Breast epithelium (tissue), 4 donors: ENCODE results near the gene IL11. TPM values are rescaled to one million over a fixed set of nuclear protein-coding genes. Genes with fewer than 3 reads are reported as not detected.
"Not testable (repeated sequence)": the region's sequence is repeated elsewhere in the genome, so short reads cannot be mapped to it uniquely, and the experiment has no call there.

Experiments
- DNase-seq, 2 donors: peaks; one replicate each; pipeline ENCODE4 v3.0.0-alpha.2; 2019; ENCODE audit warnings: low spot score in 2 of 2
- H3K27ac ChIP-seq, 2 donors: fragments of 200-600 bp; sonication (generic) in 1 of 2; one replicate each; pipeline ENCODE4 v1.5.1; 2016 to 2019; ENCODE audit warnings: mild to moderate bottlenecking in 1 of 2
- H3K27me3 ChIP-seq, 2 donors: fragments of 200-600 bp; sonication (generic) in 1 of 2; one replicate each; pipeline versions ENCODE4 v1.5.1 to v1.6.0; 2017 to 2019; ENCODE audit warnings: control low read depth in 1 of 2, mild to moderate bottlenecking in 1 of 2
- H3K36me3 ChIP-seq: fragments of 200-600 bp; one replicate; pipeline ENCODE4 v1.5.1; 2019
- H3K4me1 ChIP-seq, 2 donors: fragments of 200-600 bp; sonication (generic); one replicate each; pipeline ENCODE4 v1.5.1; 2016 to 2019; ENCODE audit warnings: control low read depth in 1 of 2
- H3K4me3 ChIP-seq, 3 donors: fragments of 200-600 bp; sonication (generic); 1 replicate in 2 of 3; 2 replicates in 1 of 3; pipeline ENCODE4 v1.5.1; 2016 to 2019; ENCODE audit warnings: mild to moderate bottlenecking in 3 of 3, moderate library complexity in 2 of 3
- H3K9me3 ChIP-seq, 2 donors: fragments of 200-600 bp; sonication (generic) in 1 of 2; one replicate each; pipeline ENCODE4 v1.5.1; 2016 to 2019; ENCODE audit warnings: control low read depth in 1 of 2
- POLR2A ChIP-seq: fragments of 450-650 bp; IDR thresholded peaks from one replicate; pipeline ENCODE4 v1.6.1; 2016; ENCODE audit warnings: antibody characterized with exemption, mild to moderate bottlenecking, moderate library complexity
- POLR2AphosphoS5 ChIP-seq, 3 donors: sonication (generic); formaldehyde crosslinking; IDR thresholded peaks; one replicate each; pipeline ENCODE4 v1.6.1; 2017; ENCODE audit warnings: antibody characterized with exemption in 3 of 3
- intact Hi-C: fragments of 100-400 bp; cut with DNase I; formaldehyde crosslinking; loops from one replicate; pipeline ENCODE4 v1.15.1; 2023; ENCODE audit warnings: low total_unique reads
- total RNA-seq, 3 donors: library from RNA; depleted of rRNA; stranded (reverse); fragments of >200 nt; gene quantifications; one replicate each; pipeline ENCODE4 v1.1.0, GENCODE V29; 2016
- TF ChIP-seq, protein P1 (sequence below), 3 donors: fragments of 450-650 bp; IDR thresholded peaks; one replicate each; pipeline ENCODE4 v1.5.1; 2016 to 2017; ENCODE audit warnings: antibody characterized with exemption in 3 of 3, mild to moderate bottlenecking in 3 of 3, moderate library complexity in 3 of 3

IL11 gene
- 1 to 10 TPM in 1 of 3 donors, under 1 TPM in 1, not detected in 1; 0.29 to 1.3 TPM for total RNA-seq

DNA sequence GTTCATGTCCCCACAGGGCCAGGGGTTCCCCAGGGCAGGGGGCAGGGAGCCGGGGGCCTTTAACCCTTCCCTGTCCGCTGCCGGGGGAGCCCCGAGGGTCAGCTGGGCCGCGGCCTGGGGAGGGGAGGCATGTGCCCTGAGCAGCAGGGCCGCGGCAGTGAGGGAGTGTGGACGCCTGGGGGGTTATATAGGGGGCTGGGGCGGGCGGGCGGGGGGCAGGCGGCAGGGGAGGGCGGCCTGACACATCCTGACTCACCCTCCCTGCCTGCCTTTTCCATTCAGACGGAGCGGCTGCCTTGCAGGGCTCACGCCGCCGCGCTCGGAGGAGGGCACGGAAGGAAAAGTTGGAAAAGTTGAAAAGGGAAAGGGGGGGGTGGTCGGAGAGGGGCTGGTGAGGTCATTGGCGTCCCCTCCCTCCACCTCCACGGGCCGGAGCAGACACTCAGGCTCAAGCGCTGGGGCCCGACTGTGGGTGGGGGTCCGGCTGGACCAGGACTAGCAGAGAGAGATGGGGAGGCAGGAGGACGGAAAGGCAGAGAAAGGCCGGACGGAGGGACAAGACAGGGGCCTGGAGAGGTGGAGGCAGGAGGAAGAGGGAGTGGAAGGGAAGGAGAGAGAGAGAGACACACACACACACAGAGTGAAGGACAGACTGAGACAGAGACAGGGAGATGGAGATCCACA is at the start of gene IL11:
Gene IL11, minus strand, starts transcription at position 159 of the 684 bp plus-strand sequence. Its CDS starts 153 bp downstream, at position 6.
- no peaks in the 10 kb centered on the region for H3K36me3 ChIP-seq
- H3K4me3 ChIP-seq, result peak within 1 kb of the TSS; percentile 9 to 64 (median 45)
- H3K4me1 ChIP-seq, result peaks cover 4 to 6% of the 10 kb centered on the region in 2 donors
- peaks cover 16 to 62% of the 10 kb centered on the region in 2 donors for H3K27me3 ChIP-seq
- no peak for TF ChIP-seq POLR2A
- TF ChIP-seq, protein P1, sequence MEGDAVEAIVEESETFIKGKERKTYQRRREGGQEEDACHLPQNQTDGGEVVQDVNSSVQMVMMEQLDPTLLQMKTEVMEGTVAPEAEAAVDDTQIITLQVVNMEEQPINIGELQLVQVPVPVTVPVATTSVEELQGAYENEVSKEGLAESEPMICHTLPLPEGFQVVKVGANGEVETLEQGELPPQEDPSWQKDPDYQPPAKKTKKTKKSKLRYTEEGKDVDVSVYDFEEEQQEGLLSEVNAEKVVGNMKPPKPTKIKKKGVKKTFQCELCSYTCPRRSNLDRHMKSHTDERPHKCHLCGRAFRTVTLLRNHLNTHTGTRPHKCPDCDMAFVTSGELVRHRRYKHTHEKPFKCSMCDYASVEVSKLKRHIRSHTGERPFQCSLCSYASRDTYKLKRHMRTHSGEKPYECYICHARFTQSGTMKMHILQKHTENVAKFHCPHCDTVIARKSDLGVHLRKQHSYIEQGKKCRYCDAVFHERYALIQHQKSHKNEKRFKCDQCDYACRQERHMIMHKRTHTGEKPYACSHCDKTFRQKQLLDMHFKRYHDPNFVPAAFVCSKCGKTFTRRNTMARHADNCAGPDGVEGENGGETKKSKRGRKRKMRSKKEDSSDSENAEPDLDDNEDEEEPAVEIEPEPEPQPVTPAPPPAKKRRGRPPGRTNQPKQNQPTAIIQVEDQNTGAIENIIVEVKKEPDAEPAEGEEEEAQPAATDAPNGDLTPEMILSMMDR (IDR thresholded peaks at IDR 0.05), result no peak
- no peak for TF ChIP-seq POLR2AphosphoS5 (IDR thresholded peaks at IDR 0.05)
- no peaks in the 10 kb centered on the region for H3K9me3 ChIP-seq
- intact Hi-C loops, result no loop called here
- peak within 1 kb of the TSS in 1 of 2 donors; percentile 2 for H3K27ac ChIP-seq
- no peak for DNase-seq

DNA sequence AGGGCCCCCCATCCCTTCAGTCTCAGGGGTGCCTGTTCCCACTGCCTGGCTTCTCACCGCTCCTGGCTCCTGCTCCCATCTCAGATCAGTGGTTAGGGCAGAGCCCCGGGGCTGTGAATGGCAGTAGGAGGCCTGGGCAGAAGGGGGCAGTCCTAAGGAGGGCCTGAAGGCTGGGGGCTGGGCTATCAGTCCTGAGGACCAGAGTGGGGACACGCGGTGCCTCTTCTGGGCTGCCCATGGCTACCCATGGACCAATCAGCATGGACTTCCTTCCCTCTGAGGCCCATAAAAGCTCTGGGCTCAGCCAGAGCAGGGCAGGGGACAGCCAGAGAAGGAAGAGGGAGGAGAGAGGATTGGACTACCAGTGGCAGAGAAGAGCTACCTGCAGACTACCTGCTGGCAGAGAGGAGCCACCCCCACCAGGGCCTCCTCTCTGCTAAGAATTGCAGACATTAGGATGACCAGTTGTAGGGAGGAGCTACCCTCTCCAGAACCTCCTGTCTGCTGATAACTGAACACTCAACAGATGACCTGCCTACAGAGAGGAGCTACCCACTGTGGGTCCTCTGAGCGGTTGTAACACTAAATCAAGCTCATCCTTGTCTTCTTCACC is 49.5 kb upstream of the IL11 start:
- Histone ChIP-seq H3K4me1 (no peaks in the 10 kb centered on the region), H3K27ac (no peak overlapping the region), H3K36me3 (no peaks in the 10 kb centered on the region), H3K27me3 (peaks cover 0 to 15% of the 10 kb centered on the region in 2 donors), H3K9me3 (no peaks in the 10 kb centered on the region), H3K4me3 (no peak overlapping the region)
- no peak for DNase-seq
- TF ChIP-seq POLR2AphosphoS5 (IDR thresholded peaks at IDR 0.05) (no peak), POLR2A (no peak)
- TF ChIP-seq, protein P1 (IDR thresholded peaks at IDR 0.05), result no peak
- intact Hi-C loops, result loop anchor here (5.0 kb wide), 1 partner anchor 83 kb away; no protein-coding TSS in a partner anchor

DNA sequence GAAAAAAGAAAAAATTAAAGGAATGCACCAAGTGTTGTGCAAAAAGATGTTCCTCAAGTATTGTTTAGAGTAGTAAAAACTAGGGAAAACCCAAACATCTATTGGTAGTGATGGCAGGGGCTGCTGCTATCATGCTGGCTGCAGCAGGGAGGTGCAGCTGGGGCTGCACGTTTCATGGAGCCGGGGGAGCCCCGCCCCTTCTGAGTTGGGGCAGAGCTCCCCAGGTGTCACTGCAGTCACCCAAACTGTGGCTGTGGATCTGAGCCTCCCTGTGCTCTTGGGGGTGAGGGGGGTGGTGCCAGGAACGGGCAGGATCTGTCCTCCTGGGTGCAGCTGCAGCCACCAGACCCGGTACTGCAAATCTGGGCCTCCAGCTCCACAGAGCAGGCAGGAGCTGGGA is 48.8 kb upstream of the IL11 start:
- H3K27ac ChIP-seq, result no peak overlapping the region

DNA sequence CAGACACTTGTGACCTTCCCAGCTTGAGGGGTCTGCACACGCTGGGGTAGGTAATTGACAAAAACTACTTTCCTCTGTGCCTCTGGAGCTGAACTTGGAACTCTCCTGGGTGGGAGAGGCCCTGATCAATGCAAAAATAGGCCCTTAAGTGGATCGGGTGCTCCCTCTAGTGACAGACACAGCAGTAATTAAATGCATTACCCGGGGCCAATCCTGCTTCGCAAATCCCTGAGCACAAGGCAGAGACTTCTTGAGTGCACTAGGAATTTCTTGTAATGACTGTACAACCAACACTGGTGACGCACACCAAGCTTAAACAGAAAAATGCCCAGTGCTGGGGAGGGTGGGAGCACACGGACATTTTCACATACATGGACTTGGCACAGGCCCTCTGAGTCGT is 47.9 kb upstream of the IL11 start:
- H3K36me3 ChIP-seq, result no peaks in the 10 kb centered on the region
- peak in 1 of 2 donors; percentile 35 for DNase-seq
- H3K4me3 ChIP-seq, result no peak overlapping the region
- H3K27me3 ChIP-seq, result peaks cover 0 to 10% of the 10 kb centered on the region in 2 donors
- intact Hi-C loops, result loop anchor here (5.0 kb wide), 1 partner anchor 84 kb away; no protein-coding TSS in a partner anchor
- H3K9me3 ChIP-seq, result no peaks in the 10 kb centered on the region
- H3K4me1 ChIP-seq, result no peaks in the 10 kb centered on the region
- no peak overlapping the region for H3K27ac ChIP-seq
- TF ChIP-seq, protein P1 (IDR thresholded peaks at IDR 0.05), result peak; percentile 38 to 68 (median 68)
- TF ChIP-seq POLR2AphosphoS5 (IDR thresholded peaks at IDR 0.05) (no peak), POLR2A (no peak)

More for the DNA sequence above, 48.8 kb upstream of the IL11 start:
- TF ChIP-seq, protein P1 (IDR thresholded peaks at IDR 0.05), result no peak
- TF ChIP-seq POLR2AphosphoS5 (IDR thresholded peaks at IDR 0.05) (no peak), POLR2A (no peak)
- Histone ChIP-seq H3K36me3 (no peaks in the 10 kb centered on the region), H3K4me3 (no peak overlapping the region), H3K27me3 (peaks cover 0 to 10% of the 10 kb centered on the region in 2 donors), H3K9me3 (no peaks in the 10 kb centered on the region), H3K4me1 (no peaks in the 10 kb centered on the region)
- intact Hi-C loops, result loop anchor here (5.0 kb wide), 1 partner anchor 83 kb away; no protein-coding TSS in a partner anchor
- DNase-seq, result no peak

DNA sequence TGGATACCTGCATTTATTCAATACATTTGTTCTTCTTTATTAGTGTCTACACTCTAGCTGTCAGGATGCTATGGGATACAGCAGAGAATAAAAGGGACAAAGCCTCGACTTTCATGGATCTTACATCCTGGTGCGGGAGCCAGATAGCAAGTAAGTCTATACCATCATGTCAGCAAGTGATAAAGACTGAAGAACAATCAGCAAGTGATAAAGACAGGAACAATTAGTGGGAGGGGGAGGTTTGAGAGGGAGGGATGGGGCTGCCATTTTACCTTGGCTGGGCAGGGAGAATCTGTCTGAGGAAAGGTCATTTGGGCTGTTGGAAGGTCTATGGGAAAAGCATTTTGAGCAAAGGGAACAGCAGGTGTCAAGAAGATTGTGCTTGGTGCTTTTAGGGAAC is 39.9 kb upstream of the IL11 start:
- Histone ChIP-seq H3K9me3 (no peaks in the 10 kb centered on the region), H3K4me3 (no peak overlapping the region)

DNA sequence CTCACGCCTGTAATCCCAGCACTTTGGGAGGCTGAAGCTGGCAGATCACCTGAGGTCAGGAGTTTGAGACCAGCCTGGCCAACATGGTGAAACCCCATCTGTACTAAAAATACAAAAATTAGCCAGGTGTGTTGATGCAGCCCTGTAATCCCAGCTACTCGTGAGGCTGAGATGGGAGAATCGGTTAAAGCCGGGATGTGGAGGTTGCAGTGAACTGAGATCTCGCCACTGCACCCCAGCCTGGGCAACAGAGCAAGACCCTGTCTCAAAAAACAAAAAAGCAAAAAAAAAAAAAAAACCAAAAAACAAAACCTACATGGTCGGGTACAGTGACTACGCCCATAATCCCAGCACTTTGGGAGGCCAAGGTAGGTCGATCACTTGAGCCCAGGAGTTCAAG is 38.9 kb upstream of the IL11 start:
- H3K4me3 ChIP-seq, H3K27ac ChIP-seq, H3K36me3 ChIP-seq, H3K4me1 ChIP-seq, H3K9me3 ChIP-seq, intact Hi-C loops, DNase-seq, H3K27me3 ChIP-seq: not testable (repeated sequence)

More for the DNA sequence above, 39.9 kb upstream of the IL11 start:
- Histone ChIP-seq H3K36me3 (no peaks in the 10 kb centered on the region), H3K27ac (no peak overlapping the region), H3K4me1 (peaks cover 4 to 10% of the 10 kb centered on the region in 2 donors), H3K27me3 (no peaks in the 10 kb centered on the region)
- intact Hi-C loops, result no loop called here
- DNase-seq, result no peak
- TF ChIP-seq POLR2A, result no peak
- TF ChIP-seq, protein P1 (IDR thresholded peaks at IDR 0.05), result no peak
- no peak for TF ChIP-seq POLR2AphosphoS5 (IDR thresholded peaks at IDR 0.05)
